ENCODE measurements around the gene CACNB4.
A peak's percentile ranks its signal among the peaks of the same experiment; 100 is the strongest.

GRCh38 chr2:152036611-152037469 lies 62.0 kb downstream of the CACNB4 start:
- TF ChIP-seq HMGXB4 (CRISPR knock-in tag; IDR thresholded peaks at IDR 0.05; ENCODE audit: borderline replicate concordance) = no peak
- TF ChIP-seq REST (IDR thresholded peaks at IDR 0.05) = no peak
- peak; percentile 93 for TF ChIP-seq CTCF (IDR thresholded peaks at IDR 0.05)
- no peak for TF ChIP-seq HEYL (CRISPR knock-in tag; IDR thresholded peaks at IDR 0.05)
- no peak for TF ChIP-seq USF2 (IDR thresholded peaks at IDR 0.05)
- TF ChIP-seq CHD2 (IDR thresholded peaks at IDR 0.05; ENCODE audit: low read length, partially characterized antibody) = no peak
- no peak for TF ChIP-seq CEBPB (IDR thresholded peaks at IDR 0.05)
- TF ChIP-seq POLR2A (IDR thresholded peaks at IDR 0.05; ENCODE audit: low read length) = no peak
